GM13977 (cell line): ENCODE results near the gene PLAAT3.
"Not testable (repeated sequence)": the region's sequence is repeated elsewhere in the genome, so short reads cannot be mapped to it uniquely, and the experiment has no call there.

Experiments
- DNase-seq: peaks from one replicate; pipeline ENCODE4 v3.0.0; 2012; ENCODE audit warnings: low spot score
- in situ Hi-C: fragments of 300-500 bp; cut with MboI; formaldehyde crosslinking; loops from one replicate; pipeline ENCODE4 v1.12.0; 2022; ENCODE audit warnings: low sequenced_read_pairs, low pct_unique_long_range_greater_than_20kb, mixed read lengths, inconsistent platforms; ENCODE audit not compliant: unreplicated experiment
- TF ChIP-seq, protein P1 (sequence below): IDR thresholded peaks from 2 replicates; pipeline ENCODE4 v1.5.1; 2012; ENCODE audit warnings: mild to moderate bottlenecking, control low read depth; ENCODE audit not compliant: insufficient read depth; ENCODE audit errors: extremely low read depth, missing control alignments

PLAAT3 gene

GRCh38 chr11:63619967-63620366 is 5.7 kb upstream of the PLAAT3 start:
- TF ChIP-seq, protein P1, sequence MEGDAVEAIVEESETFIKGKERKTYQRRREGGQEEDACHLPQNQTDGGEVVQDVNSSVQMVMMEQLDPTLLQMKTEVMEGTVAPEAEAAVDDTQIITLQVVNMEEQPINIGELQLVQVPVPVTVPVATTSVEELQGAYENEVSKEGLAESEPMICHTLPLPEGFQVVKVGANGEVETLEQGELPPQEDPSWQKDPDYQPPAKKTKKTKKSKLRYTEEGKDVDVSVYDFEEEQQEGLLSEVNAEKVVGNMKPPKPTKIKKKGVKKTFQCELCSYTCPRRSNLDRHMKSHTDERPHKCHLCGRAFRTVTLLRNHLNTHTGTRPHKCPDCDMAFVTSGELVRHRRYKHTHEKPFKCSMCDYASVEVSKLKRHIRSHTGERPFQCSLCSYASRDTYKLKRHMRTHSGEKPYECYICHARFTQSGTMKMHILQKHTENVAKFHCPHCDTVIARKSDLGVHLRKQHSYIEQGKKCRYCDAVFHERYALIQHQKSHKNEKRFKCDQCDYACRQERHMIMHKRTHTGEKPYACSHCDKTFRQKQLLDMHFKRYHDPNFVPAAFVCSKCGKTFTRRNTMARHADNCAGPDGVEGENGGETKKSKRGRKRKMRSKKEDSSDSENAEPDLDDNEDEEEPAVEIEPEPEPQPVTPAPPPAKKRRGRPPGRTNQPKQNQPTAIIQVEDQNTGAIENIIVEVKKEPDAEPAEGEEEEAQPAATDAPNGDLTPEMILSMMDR: no peak
- no peak for DNase-seq
- in situ Hi-C loops: no loop called here

- in situ Hi-C loops, DNase-seq: not testable (repeated sequence)
These were observed 3.5 kb upstream of the PLAAT3 start for GRCh38 chr11:63617686-63618085.

DNA sequence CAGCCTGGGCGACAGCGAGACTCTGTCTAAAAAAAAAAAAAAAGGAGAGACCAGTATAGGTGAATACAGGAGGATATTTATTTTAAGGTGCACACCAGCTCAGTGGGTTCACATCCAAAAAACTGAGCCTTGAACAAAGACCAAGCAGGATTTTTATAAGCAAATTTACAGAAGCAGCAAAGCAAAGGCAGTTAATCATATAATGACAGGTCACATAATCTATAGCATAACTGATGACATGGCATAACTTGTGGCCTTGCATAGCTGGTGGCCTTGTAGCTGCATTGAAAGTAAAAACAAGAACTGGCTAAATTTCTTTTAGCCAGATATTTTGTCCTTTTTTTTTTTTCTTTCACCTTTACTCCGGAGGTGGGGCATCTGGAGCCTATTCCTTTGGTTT is 2.7 kb upstream of the PLAAT3 start:
- DNase-seq: no peak
- in situ Hi-C loops: no loop called here
- TF ChIP-seq, protein P1: no peak

GRCh38 chr11:63613517-63614135 is 607 bp downstream of the PLAAT3 start:
- DNase-seq: peak; percentile 54
- TF ChIP-seq, protein P1: peak; percentile 10
- in situ Hi-C loops: no loop called here

DNA sequence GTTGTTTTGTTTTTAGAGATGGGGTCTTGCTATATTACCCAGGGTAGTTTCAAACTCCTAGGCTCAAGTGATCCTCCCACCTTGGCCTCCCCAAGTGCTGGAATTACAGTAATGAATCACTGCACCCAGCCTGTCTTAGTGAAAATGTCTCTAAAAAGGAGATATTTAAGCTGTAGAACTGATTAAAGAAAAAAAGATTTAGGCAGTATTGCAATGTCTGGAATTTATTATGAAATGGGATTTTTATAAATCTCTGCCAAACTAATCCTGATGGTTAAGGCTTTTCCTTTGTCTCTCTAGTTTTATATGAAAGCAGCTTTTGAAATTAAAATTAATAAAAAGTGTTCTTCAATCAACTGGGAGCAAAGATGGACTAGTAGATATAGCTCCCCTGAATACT is 2.1 kb downstream of the PLAAT3 start:
- TF ChIP-seq, protein P1: no peak
- in situ Hi-C loops: no loop called here

DNA sequence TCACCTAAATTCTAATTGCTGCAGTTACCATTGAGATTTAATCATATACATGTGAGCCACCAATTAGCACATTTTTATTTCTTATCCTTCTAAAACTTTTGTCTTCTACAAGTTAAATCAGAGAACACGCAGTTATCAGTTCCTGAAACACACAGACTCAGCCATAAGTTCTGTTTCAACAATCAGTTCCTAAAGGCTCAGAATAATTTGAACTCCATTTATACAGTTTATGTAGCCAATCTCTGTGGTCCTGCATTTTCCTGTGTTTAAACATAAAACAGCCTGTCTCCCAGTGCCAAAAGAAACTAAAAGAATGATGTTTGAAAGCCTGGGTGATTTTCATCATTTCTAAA is 2.9 kb downstream of the PLAAT3 start:
- no peak for DNase-seq
- in situ Hi-C loops: no loop called here

More for the DNA sequence above, 2.1 kb downstream of the PLAAT3 start:
- no peak for DNase-seq

DNA sequence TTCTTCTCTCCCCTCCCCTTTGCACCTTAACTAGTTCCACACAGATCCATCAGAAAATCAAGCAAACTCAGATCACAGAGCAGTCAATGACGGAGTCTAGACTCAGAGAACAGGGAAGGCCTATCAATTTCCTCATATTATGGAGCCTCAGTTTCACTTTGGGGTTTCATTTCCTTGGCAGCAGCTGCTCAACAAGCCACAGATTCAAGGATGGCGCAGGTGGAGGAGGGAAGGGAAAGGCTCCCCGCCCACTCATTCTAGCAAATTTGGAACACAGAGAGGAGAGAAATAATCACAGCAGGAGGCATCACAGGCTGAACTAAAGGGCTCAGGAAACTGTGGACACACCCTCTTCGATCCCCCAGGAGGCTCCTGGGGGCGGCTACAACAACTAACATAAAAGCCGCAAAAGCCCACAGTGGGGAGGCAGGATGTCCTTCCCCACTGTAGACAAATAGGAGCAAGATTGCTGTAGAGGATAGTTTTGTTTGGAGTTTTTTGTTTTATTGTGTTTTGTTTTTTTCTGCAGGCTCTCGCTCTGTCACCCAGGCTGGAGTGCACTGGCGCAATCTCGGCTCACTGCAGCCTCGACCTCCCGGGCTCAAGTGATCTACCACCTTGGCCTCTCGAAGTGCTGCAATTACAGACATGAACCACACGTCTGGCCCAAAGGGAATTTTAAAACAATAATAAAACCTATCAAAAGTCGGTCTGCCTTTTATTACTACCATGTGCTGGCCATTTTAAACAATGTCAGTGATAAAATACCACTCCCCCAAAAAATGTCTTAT is 3.4 kb downstream of the PLAAT3 start:
- no peak for DNase-seq
- TF ChIP-seq, protein P1: no peak
- in situ Hi-C loops: no loop called here

More for the DNA sequence above, 2.9 kb downstream of the PLAAT3 start:
- TF ChIP-seq, protein P1: no peak
